ENCODE data around the gene RNF212B. TPM values are rescaled to one million over a fixed set of nuclear protein-coding genes. Genes with fewer than 3 reads are reported as not detected.

Gene RNF212B
- total and polyA plus RNA-seq, 4 donors: 0.06 to 0.51 (median 0.17) TPM; not detected in 1

DNA sequence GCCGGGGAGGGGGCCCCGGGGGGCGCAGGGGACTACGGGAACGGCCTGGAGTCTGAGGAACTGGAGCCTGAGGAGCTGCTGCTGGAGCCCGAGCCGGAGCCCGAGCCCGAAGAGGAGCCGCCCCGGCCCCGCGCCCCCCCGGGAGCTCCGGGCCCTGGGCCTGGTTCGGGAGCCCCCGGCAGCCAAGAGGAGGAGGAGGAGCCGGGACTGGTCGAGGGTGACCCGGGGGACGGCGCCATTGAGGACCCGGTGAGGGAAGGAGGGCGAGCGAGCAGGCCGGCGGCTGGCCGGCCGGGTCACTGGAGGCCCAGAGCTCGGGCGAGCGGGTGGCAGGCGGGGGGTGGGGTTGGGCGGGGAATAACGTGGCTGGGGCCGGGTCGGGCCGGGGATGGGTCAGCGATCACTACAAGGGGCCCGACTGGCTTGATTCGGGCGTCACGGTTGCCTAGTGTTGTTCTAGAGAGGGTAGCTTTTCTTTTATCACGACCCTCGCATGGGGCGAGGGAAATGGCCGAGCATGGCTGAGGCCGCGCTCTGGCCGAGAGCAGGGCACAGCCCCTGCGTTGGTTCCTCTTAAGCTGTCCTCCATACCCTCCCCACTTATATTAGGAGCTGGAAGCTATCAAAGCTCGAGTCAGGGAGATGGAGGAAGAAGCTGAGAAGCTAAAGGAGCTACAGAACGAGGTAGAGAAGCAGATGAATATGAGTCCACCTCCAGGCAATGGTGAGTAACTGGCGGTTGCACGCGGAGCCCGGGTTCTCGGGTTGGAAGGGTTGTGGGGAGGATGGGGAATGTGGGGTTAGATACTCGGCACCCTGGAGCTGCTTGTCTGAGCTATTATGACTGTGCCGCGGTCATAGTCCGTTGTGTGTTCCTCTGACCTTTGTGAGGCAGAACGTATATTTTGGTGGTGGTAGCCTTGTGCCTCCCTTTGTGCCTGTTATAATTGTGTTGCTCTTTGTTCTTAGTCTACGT, 84.1 kb downstream of the RNF212B start:
- peak; percentile 74 for DNase-seq (ENCODE audit: low spot score)
- 1% methylated on average over 64 of the region's 64 CpGs for WGBS
- TF ChIP-seq JUND (IDR thresholded peaks at IDR 0.05) (no peak), TAF1 (conservative IDR thresholded peaks at IDR 0.05) (peak; percentile 27), GABPA (IDR thresholded peaks at IDR 0.05 in 1 of 2, conservative IDR thresholded peaks at IDR 0.05 in 1 of 2) (no peak), FOXA2 (IDR thresholded peaks at IDR 0.05) (no peak), NR2F2 (IDR thresholded peaks at IDR 0.05) (no peak), YY1 (IDR thresholded peaks at IDR 0.05) (peak; percentile 12), HNF4A (conservative IDR thresholded peaks at IDR 0.05) (peak; percentile 44 to 49), SP1 (IDR thresholded peaks at IDR 0.05) (no peak)
- TF ChIP-seq, protein P1, sequence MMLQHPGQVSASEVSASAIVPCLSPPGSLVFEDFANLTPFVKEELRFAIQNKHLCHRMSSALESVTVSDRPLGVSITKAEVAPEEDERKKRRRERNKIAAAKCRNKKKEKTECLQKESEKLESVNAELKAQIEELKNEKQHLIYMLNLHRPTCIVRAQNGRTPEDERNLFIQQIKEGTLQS (IDR thresholded peaks at IDR 0.05): no peak
- Histone ChIP-seq H3K9me3 (ENCODE audit: control insufficient read depth in 4 of 4, low read length in 3 of 4) (no peaks in the 10 kb centered on the region), H3K27me3 (ENCODE audit: control insufficient read depth in 4 of 4, insufficient read depth in 4 of 4, low read length in 3 of 4) (no peaks in the 10 kb centered on the region), H3K9ac (ENCODE audit: low read depth in 1 of 2, low read length in 2 of 2) (peak overlapping the region; percentile 91 to 95), H3K27ac (ENCODE audit: low read depth in 1 of 2, low read length in 2 of 2) (peak overlapping the region; percentile 85 to 93), H3K4me3 (ENCODE audit: low read depth in 1 of 3, low read length in 3 of 3) (peak overlapping the region; percentile 92 to 96 (median 92)), H3K4me1 (ENCODE audit: control insufficient read depth in 4 of 4, insufficient read depth in 4 of 4, low read length in 3 of 4) (peaks cover 6 to 22% (median 12%) of the 10 kb centered on the region in 4 donors), H3K36me3 (ENCODE audit: control insufficient read depth in 4 of 4, insufficient read depth in 3 of 4, low read depth in 1 of 4, low read length in 3 of 4) (peaks cover 8 to 22% (median 21%) of the 10 kb centered on the region in 4 donors)

Small RNAs within 50 kb of the gene (small RNA-seq; reads per million reads assigned to genes)
- not detected for gene AL049829.1
- not detected for gene RNU6-1046P

Other genes with a start within 250 kb of the RNF212B start
- 1 to 10 TPM; 3.8 to 7.1 TPM for gene C14orf93, start 227.8 kb upstream of the RNF212B start, total RNA-seq
- gene C14orf93, start 227.8 kb upstream of the RNF212B start, polyA plus RNA-seq: 1 to 10 TPM; 2.1 to 3.0 TPM
- 10 to 100 TPM; 74.0 to 88.2 TPM for gene PSMB5, start 203.0 kb upstream of the RNF212B start, total RNA-seq
- 100 to 1,000 TPM; 102 to 152 TPM for gene PSMB5, start 203.0 kb upstream of the RNF212B start, polyA plus RNA-seq
- not detected for gene PSMB11, start 195.7 kb upstream of the RNF212B start, total RNA-seq
- not detected for gene PSMB11, start 195.7 kb upstream of the RNF212B start, polyA plus RNA-seq
- gene CDH24, start 180.4 kb upstream of the RNF212B start, total RNA-seq: under 1 TPM; 0.23 to 0.50 TPM
- gene CDH24, start 180.4 kb upstream of the RNF212B start, polyA plus RNA-seq: under 1 TPM in 1 of 2 donors, not detected in 1; 0.38 TPM
- 10 to 100 TPM; 49.3 to 50.6 TPM for gene ACIN1, start 142.8 kb upstream of the RNF212B start, total RNA-seq
- 10 to 100 TPM in 1 of 2 donors, 1 to 10 TPM in 1; 8.1 to 24.9 TPM for gene ACIN1, start 142.8 kb upstream of the RNF212B start, polyA plus RNA-seq
- 10 to 100 TPM in 1 of 2 donors, 1 to 10 TPM in 1; 9.0 to 16.1 TPM for gene C14orf119, start 142.4 kb upstream of the RNF212B start, total RNA-seq
- 10 to 100 TPM; 19.3 to 27.1 TPM for gene C14orf119, start 142.4 kb upstream of the RNF212B start, polyA plus RNA-seq
- gene CIROP, start 132.9 kb upstream of the RNF212B start, total RNA-seq: not detected
- not detected for gene CIROP, start 132.9 kb upstream of the RNF212B start, polyA plus RNA-seq
- 1 to 10 TPM in 1 of 2 donors, under 1 TPM in 1; 0.08 to 4.4 TPM for gene CEBPE, start 118.7 kb upstream of the RNF212B start, total RNA-seq
- under 1 TPM in 1 of 2 donors, not detected in 1; 0.16 TPM for gene CEBPE, start 118.7 kb upstream of the RNF212B start, polyA plus RNA-seq
- gene SLC7A8, start 54.3 kb upstream of the RNF212B start, total RNA-seq: 1 to 10 TPM; 4.5 to 9.8 TPM
- gene SLC7A8, start 54.3 kb upstream of the RNF212B start, polyA plus RNA-seq: 1 to 10 TPM; 2.6 to 6.2 TPM
- gene HOMEZ, start 48.2 kb downstream of the RNF212B start, total RNA-seq: 1 to 10 TPM; 3.4 to 3.5 TPM
- gene HOMEZ, start 48.2 kb downstream of the RNF212B start, polyA plus RNA-seq: 1 to 10 TPM; 2.8 to 3.3 TPM
- 1 to 10 TPM; 2.5 to 4.7 TPM for gene PPP1R3E, start 64.9 kb downstream of the RNF212B start, total RNA-seq
- gene PPP1R3E, start 64.9 kb downstream of the RNF212B start, polyA plus RNA-seq: 1 to 10 TPM; 3.0 to 4.1 TPM
- 10 to 100 TPM; 10.9 to 28.0 TPM for gene BCL2L2, start 68.9 kb downstream of the RNF212B start, total RNA-seq
- gene BCL2L2, start 68.9 kb downstream of the RNF212B start, polyA plus RNA-seq: 10 to 100 TPM in 1 of 2 donors, 1 to 10 TPM in 1; 4.7 to 14.5 TPM
- 10 to 100 TPM; 54.0 to 59.6 TPM for gene PABPN1, start 83.5 kb downstream of the RNF212B start, total RNA-seq
- gene PABPN1, start 83.5 kb downstream of the RNF212B start, polyA plus RNA-seq: 10 to 100 TPM; 40.9 to 41.9 TPM
- gene SLC22A17, start 115.0 kb downstream of the RNF212B start, total RNA-seq: 10 to 100 TPM in 1 of 2 donors, 1 to 10 TPM in 1; 2.4 to 14.6 TPM
- gene SLC22A17, start 115.0 kb downstream of the RNF212B start, polyA plus RNA-seq: 1 to 10 TPM; 1.1 to 2.7 TPM
- gene EFS, start 127.2 kb downstream of the RNF212B start, total RNA-seq: under 1 TPM; 0.42 to 0.67 TPM
- gene EFS, start 127.2 kb downstream of the RNF212B start, polyA plus RNA-seq: under 1 TPM; 0.10 to 0.69 TPM
- not detected for gene IL25, start 134.9 kb downstream of the RNF212B start, total RNA-seq
- gene IL25, start 134.9 kb downstream of the RNF212B start, polyA plus RNA-seq: not detected
- 1 to 10 TPM in 1 of 2 donors, not detected in 1; 5.5 TPM for gene CMTM5, start 139.1 kb downstream of the RNF212B start, total RNA-seq
- under 1 TPM in 1 of 2 donors, not detected in 1; 0.22 TPM for gene CMTM5, start 139.1 kb downstream of the RNF212B start, polyA plus RNA-seq
- gene MYH6, start 170.3 kb downstream of the RNF212B start, total RNA-seq: under 1 TPM; 0.05 to 0.17 TPM
- under 1 TPM in 1 of 2 donors, not detected in 1; 0.06 TPM for gene MYH6, start 170.3 kb downstream of the RNF212B start, polyA plus RNA-seq
- under 1 TPM; 0.05 to 0.42 TPM for gene MYH7, start 197.7 kb downstream of the RNF212B start, total RNA-seq
- gene MYH7, start 197.7 kb downstream of the RNF212B start, polyA plus RNA-seq: under 1 TPM; 0.02 to 0.03 TPM
- 10 to 100 TPM; 20.4 to 26.9 TPM for gene NGDN, start 231.8 kb downstream of the RNF212B start, total RNA-seq
- gene NGDN, start 231.8 kb downstream of the RNF212B start, polyA plus RNA-seq: 10 to 100 TPM; 18.2 to 25.4 TPM